Measurements from ENCODE around the gene LPP. TPM values are rescaled to one million over a fixed set of nuclear protein-coding genes. Genes with fewer than 3 reads are reported as not detected.

Gene LPP
- total RNA-seq, 2 donors from 2014 or later = 1,568 to 1,607 TPM

DNA sequence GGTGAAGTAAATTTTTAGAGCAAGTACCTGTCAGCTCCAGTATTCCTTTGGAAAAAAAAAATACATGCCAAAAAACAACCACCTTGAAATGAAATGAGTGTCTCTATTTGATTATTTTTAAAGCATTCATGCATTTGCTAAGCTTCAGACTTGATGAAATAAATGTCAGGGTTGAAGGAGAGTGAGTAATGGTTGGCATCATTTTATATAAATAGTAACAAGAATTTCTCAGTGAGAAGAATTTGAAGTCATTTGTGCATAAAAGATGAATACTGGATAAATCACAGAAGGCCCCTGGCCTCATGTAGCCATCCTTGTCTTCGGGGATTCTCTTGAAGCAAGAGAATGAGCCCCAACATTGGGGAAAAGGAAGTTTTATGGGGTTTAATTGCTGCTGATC, 318.4 kb downstream of the LPP start:
- peak; percentile 8 for ATAC-seq (ENCODE audit: insufficient number of reproducible peaks, low FRiP score, low read depth)
- peaks cover 30 to 80% of the 10 kb centered on the region in 2 donors for H3K4me1 ChIP-seq (ENCODE audit: control insufficient read depth in 1 of 2, low read depth in 2 of 2)
- DNase-seq (ENCODE audit: low spot score) = no peak
- no peaks in the 10 kb centered on the region for H3K27me3 ChIP-seq (replicated peaks; ENCODE audit: insufficient read depth)
- no peaks in the 10 kb centered on the region for H3K9me3 ChIP-seq
- H3K36me3 ChIP-seq = no peaks in the 10 kb centered on the region
- H3K4me3 ChIP-seq = no peak overlapping the region
- TF ChIP-seq, protein P1, sequence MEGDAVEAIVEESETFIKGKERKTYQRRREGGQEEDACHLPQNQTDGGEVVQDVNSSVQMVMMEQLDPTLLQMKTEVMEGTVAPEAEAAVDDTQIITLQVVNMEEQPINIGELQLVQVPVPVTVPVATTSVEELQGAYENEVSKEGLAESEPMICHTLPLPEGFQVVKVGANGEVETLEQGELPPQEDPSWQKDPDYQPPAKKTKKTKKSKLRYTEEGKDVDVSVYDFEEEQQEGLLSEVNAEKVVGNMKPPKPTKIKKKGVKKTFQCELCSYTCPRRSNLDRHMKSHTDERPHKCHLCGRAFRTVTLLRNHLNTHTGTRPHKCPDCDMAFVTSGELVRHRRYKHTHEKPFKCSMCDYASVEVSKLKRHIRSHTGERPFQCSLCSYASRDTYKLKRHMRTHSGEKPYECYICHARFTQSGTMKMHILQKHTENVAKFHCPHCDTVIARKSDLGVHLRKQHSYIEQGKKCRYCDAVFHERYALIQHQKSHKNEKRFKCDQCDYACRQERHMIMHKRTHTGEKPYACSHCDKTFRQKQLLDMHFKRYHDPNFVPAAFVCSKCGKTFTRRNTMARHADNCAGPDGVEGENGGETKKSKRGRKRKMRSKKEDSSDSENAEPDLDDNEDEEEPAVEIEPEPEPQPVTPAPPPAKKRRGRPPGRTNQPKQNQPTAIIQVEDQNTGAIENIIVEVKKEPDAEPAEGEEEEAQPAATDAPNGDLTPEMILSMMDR (IDR thresholded peaks at IDR 0.05) = no peak
- peak overlapping the region; percentile 50 to 65 for H3K27ac ChIP-seq

DNA sequence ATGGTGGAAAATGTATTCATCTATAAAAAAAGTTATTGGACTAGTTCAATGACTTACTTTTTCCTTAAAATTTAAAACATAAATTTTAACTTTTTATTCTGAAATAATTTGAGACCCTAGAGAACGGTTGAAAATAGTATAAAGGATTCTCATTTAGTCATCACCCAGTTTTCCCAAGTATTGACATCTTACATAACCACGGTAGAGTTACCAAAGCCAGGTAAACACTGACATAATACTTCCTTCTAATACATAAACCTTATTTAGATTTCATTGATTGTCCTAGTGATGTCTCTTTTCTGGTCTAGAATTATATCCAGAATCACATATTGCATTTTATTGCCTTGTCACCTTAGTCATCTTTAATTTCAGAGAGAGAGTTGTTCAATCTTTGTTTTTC, 319.1 kb downstream of the LPP start:
- no peaks in the 10 kb centered on the region for H3K36me3 ChIP-seq
- H3K9me3 ChIP-seq = no peaks in the 10 kb centered on the region
- H3K4me1 ChIP-seq (ENCODE audit: control insufficient read depth in 1 of 2, low read depth in 2 of 2) = peaks cover 27 to 80% of the 10 kb centered on the region in 2 donors
- no peaks in the 10 kb centered on the region for H3K27me3 ChIP-seq (replicated peaks; ENCODE audit: insufficient read depth)
- H3K4me3 ChIP-seq = no peak overlapping the region
- DNase-seq (ENCODE audit: low spot score) = no peak
- H3K27ac ChIP-seq = peak overlapping the region in 1 of 2 donors; percentile 65
- TF ChIP-seq, protein P1 (IDR thresholded peaks at IDR 0.05) = no peak
- ATAC-seq (ENCODE audit: insufficient number of reproducible peaks, low FRiP score, low read depth) = no peak

DNA sequence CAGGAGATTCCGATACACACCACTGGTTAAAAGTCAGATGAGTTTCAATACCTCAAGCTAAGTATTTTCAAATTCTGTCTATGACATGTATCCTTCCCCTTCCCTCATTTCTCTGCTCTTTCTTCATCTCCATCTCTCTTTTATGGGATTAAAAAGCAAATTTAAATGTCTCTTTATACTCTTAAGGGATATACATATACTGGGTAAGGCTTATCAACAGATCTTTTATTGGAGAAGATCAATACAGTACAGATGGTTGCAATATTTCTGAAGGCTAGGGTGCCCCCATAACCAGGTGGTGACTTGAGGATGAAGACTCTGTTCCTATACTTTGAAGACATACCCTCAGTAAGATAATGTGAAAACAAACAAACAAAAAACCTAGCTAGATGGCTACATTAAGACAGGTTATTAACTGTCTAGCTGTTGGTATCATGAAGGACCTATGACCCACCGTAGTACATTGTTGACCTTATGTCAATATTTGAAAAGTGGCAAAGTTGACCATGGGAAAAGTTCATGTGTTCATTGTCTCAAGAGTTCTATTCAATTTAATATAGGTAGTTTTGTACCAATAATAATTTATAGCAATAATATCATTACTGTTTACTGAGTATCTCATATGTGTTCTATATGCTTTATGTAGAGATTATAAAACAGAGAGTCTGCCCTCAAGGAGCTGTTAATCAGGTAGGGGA, 319.8 kb downstream of the LPP start:
- peaks cover 20 to 80% of the 10 kb centered on the region in 2 donors for H3K4me1 ChIP-seq (ENCODE audit: control insufficient read depth in 1 of 2, low read depth in 2 of 2)
- no peaks in the 10 kb centered on the region for H3K36me3 ChIP-seq
- peak overlapping the region in 1 of 2 donors; percentile 65 for H3K27ac ChIP-seq
- TF ChIP-seq, protein P1 (IDR thresholded peaks at IDR 0.05) = no peak
- no peak for ATAC-seq (ENCODE audit: insufficient number of reproducible peaks, low FRiP score, low read depth)
- H3K27me3 ChIP-seq (replicated peaks; ENCODE audit: insufficient read depth) = no peaks in the 10 kb centered on the region
- DNase-seq (ENCODE audit: low spot score) = no peak
- H3K4me3 ChIP-seq = no peak overlapping the region
- no peaks in the 10 kb centered on the region for H3K9me3 ChIP-seq

DNA sequence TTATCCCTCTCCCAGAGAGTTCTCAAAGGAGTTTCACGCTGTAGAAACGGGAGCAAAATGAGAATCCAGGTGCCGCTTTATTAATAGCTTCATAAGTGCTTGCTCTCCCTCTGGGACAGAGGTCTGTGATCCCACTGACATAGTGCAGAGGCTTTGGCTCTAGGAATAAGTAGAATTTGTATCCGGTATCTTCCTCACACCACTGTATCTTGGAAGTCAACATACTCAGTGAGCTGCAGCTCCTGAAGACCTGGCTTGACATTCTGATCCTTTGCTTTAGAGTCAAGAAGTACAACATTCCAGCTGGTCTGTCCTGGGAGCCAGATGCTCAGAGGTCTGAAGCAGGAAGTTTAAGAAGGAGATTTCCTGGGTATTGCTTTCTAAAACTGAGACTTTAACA, 323.0 kb downstream of the LPP start:
- Histone ChIP-seq H3K27me3 (replicated peaks; ENCODE audit: insufficient read depth) (no peaks in the 10 kb centered on the region), H3K4me1 (ENCODE audit: control insufficient read depth in 1 of 2, low read depth in 2 of 2) (peaks cover 29 to 73% of the 10 kb centered on the region in 2 donors), H3K9me3 (no peaks in the 10 kb centered on the region), H3K36me3 (no peaks in the 10 kb centered on the region), H3K27ac (no peak overlapping the region), H3K4me3 (no peak overlapping the region)
- TF ChIP-seq, protein P1 (IDR thresholded peaks at IDR 0.05) = no peak
- ATAC-seq (ENCODE audit: insufficient number of reproducible peaks, low FRiP score, low read depth) (no peak), DNase-seq (ENCODE audit: low spot score) (no peak)

DNA sequence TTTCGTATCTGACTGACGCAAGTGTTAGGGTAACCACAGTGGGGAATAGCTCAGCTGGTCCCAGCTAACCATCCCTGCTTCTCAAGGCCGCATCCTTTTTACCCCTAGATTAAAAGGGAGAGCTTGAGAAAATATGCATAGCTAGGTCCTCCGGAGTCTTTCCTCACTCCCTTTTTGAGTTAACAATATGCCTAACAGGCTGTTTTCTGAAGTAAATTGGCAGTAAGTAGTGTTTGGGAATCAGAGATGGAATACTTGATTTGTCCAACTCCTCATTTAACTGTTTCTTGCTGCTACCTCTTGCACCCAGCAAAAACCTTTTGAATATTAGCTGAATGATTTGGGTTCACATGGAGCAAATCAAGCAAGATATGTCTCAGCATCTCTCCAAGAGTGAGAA, 326.1 kb downstream of the LPP start:
- no peak for ATAC-seq (ENCODE audit: insufficient number of reproducible peaks, low FRiP score, low read depth)
- peaks cover 33 to 75% of the 10 kb centered on the region in 2 donors for H3K4me1 ChIP-seq (ENCODE audit: control insufficient read depth in 1 of 2, low read depth in 2 of 2)
- TF ChIP-seq, protein P1 (IDR thresholded peaks at IDR 0.05) = no peak

More for the DNA sequence above, 326.1 kb downstream of the LPP start:
- peak overlapping the region in 1 of 2 donors; percentile 29 for H3K27ac ChIP-seq
- no peaks in the 10 kb centered on the region for H3K9me3 ChIP-seq
- no peak overlapping the region for H3K4me3 ChIP-seq
- no peak for DNase-seq (ENCODE audit: low spot score)
- H3K36me3 ChIP-seq = peaks cover 6% of the 10 kb centered on the region
- no peaks in the 10 kb centered on the region for H3K27me3 ChIP-seq (replicated peaks; ENCODE audit: insufficient read depth)
